Measurements from ENCODE around the gene PHF21B. TPM values are rescaled to one million over a fixed set of nuclear protein-coding genes. Genes with fewer than 3 reads are reported as not detected.
"Not testable (repeated sequence)": the region's sequence is repeated elsewhere in the genome, so short reads cannot be mapped to it uniquely, and the experiment has no call there.

The PHF21B gene
- total RNA-seq, 1 donor from 2014 or later = 19.0 TPM

DNA sequence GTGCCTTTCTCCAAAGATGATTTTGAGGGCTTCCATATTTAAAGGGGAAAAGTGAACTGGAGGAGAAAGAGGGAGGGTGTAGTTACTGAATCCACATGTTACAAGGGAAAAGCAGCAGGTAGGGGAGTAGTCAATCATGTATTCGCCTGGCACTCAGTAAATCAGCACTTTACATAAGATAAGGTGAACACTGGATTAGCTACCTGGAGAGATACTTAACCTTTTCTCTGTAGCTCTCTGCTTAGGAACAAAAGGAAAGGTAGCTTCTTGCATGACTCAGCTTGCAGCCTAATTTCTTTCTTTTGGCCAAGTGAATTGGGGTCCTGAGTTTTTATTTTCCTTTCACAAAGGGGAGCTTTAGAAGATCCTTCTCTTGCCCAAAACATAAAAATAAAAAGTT lies 43.3 kb upstream of the PHF21B start:
- no peaks in the 10 kb centered on the region for H3K36me3 Mint-ChIP-seq
- peaks cover 18% of the 10 kb centered on the region for H3K4me1 Mint-ChIP-seq (ENCODE audit: unreplicated experiment)
- no peak for DNase-seq (ENCODE audit: extremely low spot score, unreplicated experiment)
- H3K27me3 Mint-ChIP-seq = peaks cover 30% of the 10 kb centered on the region
- H3K9me3 Mint-ChIP-seq = no peaks in the 10 kb centered on the region
- no peak overlapping the region for H3K4me3 Mint-ChIP-seq
- no peak overlapping the region for H3K27ac Mint-ChIP-seq
- TF ChIP-seq, protein P1, sequence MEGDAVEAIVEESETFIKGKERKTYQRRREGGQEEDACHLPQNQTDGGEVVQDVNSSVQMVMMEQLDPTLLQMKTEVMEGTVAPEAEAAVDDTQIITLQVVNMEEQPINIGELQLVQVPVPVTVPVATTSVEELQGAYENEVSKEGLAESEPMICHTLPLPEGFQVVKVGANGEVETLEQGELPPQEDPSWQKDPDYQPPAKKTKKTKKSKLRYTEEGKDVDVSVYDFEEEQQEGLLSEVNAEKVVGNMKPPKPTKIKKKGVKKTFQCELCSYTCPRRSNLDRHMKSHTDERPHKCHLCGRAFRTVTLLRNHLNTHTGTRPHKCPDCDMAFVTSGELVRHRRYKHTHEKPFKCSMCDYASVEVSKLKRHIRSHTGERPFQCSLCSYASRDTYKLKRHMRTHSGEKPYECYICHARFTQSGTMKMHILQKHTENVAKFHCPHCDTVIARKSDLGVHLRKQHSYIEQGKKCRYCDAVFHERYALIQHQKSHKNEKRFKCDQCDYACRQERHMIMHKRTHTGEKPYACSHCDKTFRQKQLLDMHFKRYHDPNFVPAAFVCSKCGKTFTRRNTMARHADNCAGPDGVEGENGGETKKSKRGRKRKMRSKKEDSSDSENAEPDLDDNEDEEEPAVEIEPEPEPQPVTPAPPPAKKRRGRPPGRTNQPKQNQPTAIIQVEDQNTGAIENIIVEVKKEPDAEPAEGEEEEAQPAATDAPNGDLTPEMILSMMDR (conservative IDR thresholded peaks at IDR 0.05) = no peak

DNA sequence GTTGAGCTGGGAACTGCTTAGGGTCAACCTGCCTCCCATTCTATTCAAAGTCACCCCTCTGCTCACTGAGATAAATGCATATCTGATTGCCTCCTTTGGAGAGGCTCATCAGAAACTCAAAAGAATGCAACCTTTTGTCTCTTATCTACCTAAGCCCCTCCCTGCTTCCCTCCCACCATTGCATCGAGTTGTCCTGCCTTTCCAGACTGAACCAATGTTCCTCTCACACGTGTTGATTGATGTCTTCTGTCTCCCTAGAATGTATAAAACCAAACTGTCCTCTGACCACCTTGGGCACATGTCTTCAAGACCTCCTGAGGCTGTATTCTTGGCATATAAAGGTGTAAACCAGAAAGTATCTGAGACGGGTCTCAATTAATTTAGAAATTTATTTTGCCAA lies 42.9 kb upstream of the PHF21B start:
- not testable (repeated sequence) for H3K4me3 Mint-ChIP-seq; H3K36me3 Mint-ChIP-seq; H3K9me3 Mint-ChIP-seq; DNase-seq (ENCODE audit: extremely low spot score, unreplicated experiment); H3K27ac Mint-ChIP-seq
- peaks cover 17% of the 10 kb centered on the region for H3K4me1 Mint-ChIP-seq (ENCODE audit: unreplicated experiment)
- peaks cover 28% of the 10 kb centered on the region for H3K27me3 Mint-ChIP-seq

- H3K27me3 Mint-ChIP-seq = peaks cover 29% of the 10 kb centered on the region
- TF ChIP-seq, protein P1 (conservative IDR thresholded peaks at IDR 0.05) = no peak
These were observed 42.1 kb upstream of the PHF21B start for GRCh38 chr22:45051946-45052345.

DNA sequence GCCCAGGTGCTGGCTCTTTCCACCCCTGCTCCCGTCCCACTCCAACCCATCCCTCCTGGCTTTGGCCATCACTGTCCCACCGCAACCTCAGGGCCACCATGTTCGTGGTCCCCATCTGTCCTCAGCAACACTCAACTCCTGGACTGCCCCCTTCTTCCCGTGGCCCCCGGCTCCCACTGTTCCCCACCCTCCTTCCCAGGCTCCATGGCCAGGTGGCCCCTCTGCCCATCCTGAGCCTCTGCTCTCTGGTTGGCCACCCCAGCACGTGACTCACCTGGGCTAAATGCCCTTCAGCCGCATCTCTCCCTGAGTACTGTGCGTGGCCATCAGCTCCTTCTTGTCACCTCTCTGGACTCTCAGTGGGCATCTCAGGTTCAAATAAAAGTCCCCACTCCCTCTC lies 41.6 kb upstream of the PHF21B start:
- Mint-ChIP-seq H3K27me3 (peaks cover 32% of the 10 kb centered on the region), H3K27ac (no peak overlapping the region), H3K36me3 (no peaks in the 10 kb centered on the region), H3K9me3 (peaks cover 4% of the 10 kb centered on the region), H3K4me1 (ENCODE audit: unreplicated experiment) (peaks cover 22% of the 10 kb centered on the region), H3K4me3 (no peak overlapping the region)
- DNase-seq (ENCODE audit: extremely low spot score, unreplicated experiment) = no peak
- TF ChIP-seq, protein P1 (conservative IDR thresholded peaks at IDR 0.05) = no peak

More at GRCh38 chr22:45051946-45052345, 42.1 kb upstream of the PHF21B start:
- Mint-ChIP-seq H3K36me3 (no peaks in the 10 kb centered on the region), H3K4me1 (ENCODE audit: unreplicated experiment) (peaks cover 22% of the 10 kb centered on the region), H3K27ac (no peak overlapping the region), H3K4me3 (no peak overlapping the region), H3K9me3 (peaks cover under 1% of the 10 kb centered on the region)
- no peak for DNase-seq (ENCODE audit: extremely low spot score, unreplicated experiment)

GRCh38 chr22:45047260-45047659 lies 37.5 kb upstream of the PHF21B start:
- Mint-ChIP-seq H3K27me3 (peaks cover 39% of the 10 kb centered on the region), H3K4me3 (no peak overlapping the region), H3K9me3 (peaks cover 8% of the 10 kb centered on the region), H3K36me3 (no peaks in the 10 kb centered on the region), H3K27ac (no peak overlapping the region), H3K4me1 (ENCODE audit: unreplicated experiment) (peaks cover 22% of the 10 kb centered on the region)
- TF ChIP-seq, protein P1 (conservative IDR thresholded peaks at IDR 0.05) = no peak
- no peak for DNase-seq (ENCODE audit: extremely low spot score, unreplicated experiment)

DNA sequence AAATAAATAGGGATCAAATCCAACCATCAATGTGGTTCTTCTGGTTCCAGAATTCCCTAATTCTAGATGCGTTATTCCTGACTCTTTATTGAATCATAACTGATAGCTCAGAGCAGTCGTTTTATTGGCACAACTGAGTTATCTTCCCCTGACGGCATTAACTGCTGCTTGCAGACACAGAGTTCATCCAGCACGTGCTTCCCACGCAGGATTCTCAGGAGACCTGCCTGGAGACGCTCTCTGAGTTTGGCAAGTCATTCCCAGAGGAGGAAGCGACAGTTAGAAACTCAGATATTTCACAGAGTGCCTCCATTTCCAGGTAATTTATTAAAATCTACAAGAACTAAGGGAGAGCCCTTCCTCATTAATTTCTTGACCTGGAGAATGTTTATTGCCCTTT lies 35.4 kb upstream of the PHF21B start:
- H3K36me3 Mint-ChIP-seq = no peaks in the 10 kb centered on the region
- H3K4me1 Mint-ChIP-seq (ENCODE audit: unreplicated experiment) = peaks cover 19% of the 10 kb centered on the region
- peaks cover 8% of the 10 kb centered on the region for H3K9me3 Mint-ChIP-seq
- TF ChIP-seq, protein P1 (conservative IDR thresholded peaks at IDR 0.05) = no peak
- no peak for DNase-seq (ENCODE audit: extremely low spot score, unreplicated experiment)
- no peak overlapping the region for H3K4me3 Mint-ChIP-seq
- H3K27me3 Mint-ChIP-seq = peaks cover 29% of the 10 kb centered on the region
- no peak overlapping the region for H3K27ac Mint-ChIP-seq
